NCI-H524 treated with DMSO at 0.1 percent for 48 hours (cell line): Measurements from ENCODE around the gene HMGXB3.

Experiments used
- DNase-seq: peaks from one replicate; lab custom pipeline; 2025; lab: John Stamatoyannopoulos, UW

Gene HMGXB3

GRCh38 chr5:149990518-149991376, 9.8 kb upstream of the HMGXB3 start:
- DNase-seq, result no peak

DNA sequence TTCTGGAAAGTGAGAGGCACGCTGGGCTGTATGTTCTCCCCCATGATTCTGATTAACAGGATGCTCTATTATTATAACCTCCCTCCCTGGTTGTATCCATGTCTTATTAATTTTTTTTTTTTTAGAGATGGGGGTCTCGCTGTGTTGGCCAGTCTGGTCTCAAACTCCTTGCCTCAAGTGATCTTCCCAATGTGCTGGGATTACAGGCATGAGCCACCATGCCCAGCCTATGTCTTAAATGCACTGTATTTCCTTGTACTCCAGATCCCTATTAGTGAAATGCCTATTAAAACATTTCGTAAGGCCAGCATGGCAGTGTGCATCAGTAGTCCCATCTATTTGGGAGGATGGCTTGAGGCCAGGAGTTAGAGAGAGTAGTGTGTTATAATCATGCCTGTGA, 7.1 kb upstream of the HMGXB3 start:
- no peak for DNase-seq

DNA sequence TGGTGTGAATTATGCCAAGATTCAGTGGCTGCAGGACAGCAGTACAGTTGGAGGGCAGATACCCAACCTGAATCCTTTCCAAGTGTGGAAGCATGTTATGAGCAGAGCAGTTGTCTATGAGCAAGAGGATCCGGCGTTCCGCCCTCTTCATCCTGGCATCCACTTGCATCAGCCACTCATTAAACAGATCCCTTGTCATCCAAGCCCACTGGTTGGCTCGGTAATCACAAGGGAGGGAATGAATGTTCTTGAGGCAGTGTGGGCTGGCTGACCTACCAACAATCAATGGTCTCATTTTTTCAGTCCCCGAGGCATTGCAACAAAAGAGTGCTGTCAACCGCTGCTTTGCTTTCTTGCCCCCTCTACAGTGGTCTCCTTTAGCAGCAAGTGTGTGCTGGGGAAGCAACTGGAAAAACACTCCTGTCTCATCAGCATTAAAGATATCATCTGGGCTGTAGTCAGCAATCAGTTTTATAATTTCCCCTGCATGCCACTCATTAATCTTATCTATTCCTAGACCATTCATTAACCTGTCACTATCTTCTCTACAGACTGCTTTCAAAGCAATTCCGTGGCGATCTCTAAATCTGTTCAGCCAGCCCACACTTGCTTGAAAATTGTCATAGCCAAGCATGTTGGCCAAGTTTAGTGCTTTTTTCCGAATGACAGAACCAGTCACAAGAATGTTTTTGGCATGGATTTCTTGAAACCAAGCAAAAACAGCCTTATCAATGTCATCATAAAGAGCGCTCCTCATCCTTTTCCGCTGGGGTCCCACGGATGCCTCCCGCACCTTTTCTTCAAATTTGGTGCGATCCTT, 4.9 kb upstream of the HMGXB3 start:
- DNase-seq, result no peak

- no peak for DNase-seq
Measured at GRCh38 chr5:149996205-149996890, 4.2 kb upstream of the HMGXB3 start.

DNA sequence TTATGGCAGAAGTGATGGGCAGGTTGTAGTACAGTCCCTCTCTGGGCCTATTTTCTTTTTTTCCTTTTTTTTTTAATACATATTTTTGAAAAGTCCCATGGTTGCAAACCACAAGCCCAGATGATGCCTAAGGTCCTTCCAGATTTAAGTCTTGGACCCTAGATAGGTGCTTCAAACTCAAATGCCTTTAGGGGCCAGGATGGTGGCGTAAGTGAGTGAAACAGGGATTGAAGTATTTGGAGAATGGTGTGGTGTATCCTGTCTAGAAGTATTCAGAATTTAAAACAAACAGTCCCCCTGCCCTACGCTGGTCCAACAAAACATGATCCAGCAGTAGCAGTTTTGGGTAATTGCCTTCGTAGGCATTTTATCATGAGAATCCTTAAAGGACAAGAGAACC, 2.3 kb upstream of the HMGXB3 start:
- no peak for DNase-seq

- no peak for DNase-seq
Measured at GRCh38 chr5:149999359-149999758, 1.2 kb upstream of the HMGXB3 start.

DNA sequence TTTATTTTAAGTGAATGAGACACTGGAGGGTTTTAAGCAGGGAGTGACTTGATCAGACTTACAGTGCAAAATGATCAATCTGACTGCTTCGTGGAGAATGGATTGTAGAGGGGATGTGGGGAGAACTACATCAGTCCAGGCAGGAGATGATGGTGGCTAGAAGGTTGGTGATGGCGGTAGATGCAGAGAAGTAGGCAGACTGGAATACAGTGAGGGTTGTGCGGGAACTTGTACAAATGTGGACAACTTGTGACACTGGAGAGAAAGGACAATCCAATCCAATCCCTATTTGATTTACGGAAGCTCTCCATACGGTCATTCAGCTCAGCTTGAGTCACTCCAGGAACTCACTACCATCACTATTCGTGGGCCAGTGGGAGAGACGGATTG, 678 bp upstream of the HMGXB3 start:
- no peak for DNase-seq

- no peak for DNase-seq
Measured at GRCh38 chr5:150000990-150001659, 586 bp downstream of the HMGXB3 start.

DNA sequence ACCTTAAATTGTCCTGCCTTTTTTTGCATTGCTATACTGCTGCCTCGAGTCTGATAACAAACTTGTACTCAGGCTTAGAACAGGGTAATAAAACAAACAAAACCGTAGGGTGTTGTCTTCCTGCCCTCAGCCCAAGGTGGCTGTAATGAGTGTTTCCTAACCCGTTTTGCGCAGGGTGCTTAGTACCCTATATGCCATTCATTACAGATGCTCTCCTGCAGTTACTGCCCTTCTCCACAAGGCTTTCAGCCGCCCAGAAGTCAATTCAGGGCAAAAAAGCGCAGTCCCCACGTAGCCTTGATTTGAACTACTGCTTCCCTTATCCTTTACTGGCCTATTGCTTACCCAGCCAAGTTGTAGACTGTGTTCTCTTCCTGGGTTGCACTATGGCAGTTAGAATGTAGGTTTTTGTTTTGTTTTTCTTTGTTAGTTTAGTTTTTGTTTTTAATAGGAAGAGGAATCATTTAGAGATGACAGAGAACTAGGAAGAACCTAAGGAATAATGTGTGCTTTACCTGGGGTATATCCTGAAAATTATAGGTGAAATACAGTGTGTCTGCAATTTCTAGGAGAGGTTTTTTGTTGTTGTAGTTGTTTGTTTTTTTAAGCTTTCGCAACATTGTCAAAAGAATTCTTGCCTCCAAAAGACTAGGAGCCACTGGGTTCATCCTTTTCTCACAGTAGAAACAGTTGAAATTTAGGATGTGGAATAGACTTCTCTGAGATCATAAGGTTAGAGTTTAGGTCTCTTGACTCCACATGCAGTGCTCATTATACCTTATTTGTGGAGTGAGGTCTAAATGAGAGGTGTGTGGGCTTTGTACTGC, 1.3 kb downstream of the HMGXB3 start:
- no peak for DNase-seq

- no peak for DNase-seq
Measured at GRCh38 chr5:150006318-150006717, 5.8 kb downstream of the HMGXB3 start.

DNA sequence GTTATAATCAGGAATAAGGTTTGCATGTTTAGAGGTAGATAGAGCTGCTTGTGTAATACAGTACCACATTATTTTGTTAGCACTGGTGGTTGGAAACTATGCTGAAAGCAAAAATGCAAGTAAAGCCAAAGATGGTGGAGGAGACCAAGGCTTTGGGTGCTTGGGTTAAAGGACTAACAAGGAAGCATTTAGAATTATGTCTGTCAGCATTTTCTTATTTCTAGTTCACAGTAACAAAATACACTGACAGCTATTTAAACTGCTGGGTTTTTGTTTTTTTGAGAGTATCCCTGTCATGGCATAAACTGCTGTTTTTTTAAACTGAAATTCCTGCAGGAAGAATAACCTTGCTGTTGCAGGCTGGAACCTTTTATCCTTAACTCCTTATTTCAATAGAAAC, 6.5 kb downstream of the HMGXB3 start:
- DNase-seq, result no peak

GRCh38 chr5:150009671-150010387, 9.3 kb downstream of the HMGXB3 start:
- no peak for DNase-seq

- DNase-seq, result no peak
Measured at GRCh38 chr5:150013931-150014330, 13.4 kb downstream of the HMGXB3 start.

DNA sequence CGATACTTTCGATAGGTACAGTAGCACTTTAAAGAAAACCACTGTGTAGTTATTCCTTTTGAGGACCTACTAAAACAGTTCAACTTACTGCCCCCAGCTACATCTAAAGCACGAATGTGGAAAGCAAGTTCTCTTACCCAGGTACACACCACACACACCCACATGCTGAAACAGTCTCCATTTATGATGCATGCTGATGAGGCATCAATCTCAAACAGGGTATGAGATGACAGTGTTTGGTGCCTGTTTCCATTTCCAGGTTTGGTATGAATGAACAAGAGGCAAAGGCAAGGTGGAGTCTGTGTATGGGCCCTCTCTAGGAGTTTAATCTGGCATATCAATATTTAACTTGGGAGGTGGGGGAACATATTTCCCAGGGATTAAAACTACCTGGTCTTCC, 13.9 kb downstream of the HMGXB3 start:
- no peak for DNase-seq

DNA sequence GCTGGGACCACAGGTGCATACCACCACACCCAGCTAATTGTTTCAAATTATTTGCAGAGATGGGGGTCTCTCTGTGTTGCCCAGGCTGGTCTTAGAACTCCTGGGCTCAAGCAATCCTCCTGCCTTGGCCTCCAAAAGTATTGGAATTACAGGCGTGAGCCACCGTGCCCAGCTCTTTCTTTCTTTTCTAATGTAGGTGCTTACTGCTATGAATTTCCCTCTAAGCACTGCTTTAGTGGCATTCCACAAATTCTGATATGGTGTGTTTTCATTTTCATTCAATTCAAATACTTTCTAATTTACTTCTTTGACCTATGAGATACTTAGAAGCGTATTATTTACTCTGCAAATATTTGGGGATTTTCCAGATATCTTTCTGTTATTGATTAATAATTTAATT, 14.9 kb downstream of the HMGXB3 start:
- DNase-seq, result no peak

- DNase-seq, result no peak
Measured at GRCh38 chr5:150016537-150016936, 16.0 kb downstream of the HMGXB3 start.

DNA sequence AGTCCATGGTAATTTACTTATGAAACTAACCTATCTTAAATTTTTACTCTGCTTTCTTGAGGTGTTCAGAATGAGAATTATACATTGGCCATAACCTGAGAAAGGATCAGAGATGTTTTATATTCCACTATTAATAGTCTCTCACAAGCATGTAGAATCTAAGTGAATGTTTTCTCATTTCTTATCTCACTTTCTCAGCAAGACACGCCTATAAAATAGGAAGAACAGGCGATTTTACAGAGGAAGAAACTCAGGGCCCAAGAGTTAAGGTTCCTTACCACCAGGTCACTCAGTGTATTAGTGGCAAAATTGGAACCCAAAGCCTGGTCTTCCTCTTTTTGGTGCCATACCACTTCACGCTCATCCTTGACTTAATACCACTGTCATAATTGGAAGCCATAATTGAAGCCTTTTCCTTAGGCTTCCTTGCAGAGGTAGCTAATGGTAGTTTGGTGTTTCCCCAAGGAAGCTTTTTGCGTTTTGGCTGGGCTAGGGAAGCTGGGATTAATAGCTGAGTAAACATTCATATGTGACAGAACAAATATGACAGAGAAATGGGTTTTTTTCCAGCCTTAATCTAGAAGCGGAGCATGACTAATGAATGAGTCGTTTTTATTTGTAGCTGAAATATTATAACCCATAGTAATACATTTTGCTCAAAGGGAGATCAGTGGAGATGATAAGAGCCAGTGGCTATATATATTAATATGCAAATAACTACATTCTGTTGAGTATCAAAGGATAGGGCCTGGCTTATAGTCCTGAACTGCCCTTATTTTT, 16.9 kb downstream of the HMGXB3 start:
- DNase-seq, result no peak

- no peak for DNase-seq
Measured at GRCh38 chr5:150020249-150020648, 19.7 kb downstream of the HMGXB3 start.

DNA sequence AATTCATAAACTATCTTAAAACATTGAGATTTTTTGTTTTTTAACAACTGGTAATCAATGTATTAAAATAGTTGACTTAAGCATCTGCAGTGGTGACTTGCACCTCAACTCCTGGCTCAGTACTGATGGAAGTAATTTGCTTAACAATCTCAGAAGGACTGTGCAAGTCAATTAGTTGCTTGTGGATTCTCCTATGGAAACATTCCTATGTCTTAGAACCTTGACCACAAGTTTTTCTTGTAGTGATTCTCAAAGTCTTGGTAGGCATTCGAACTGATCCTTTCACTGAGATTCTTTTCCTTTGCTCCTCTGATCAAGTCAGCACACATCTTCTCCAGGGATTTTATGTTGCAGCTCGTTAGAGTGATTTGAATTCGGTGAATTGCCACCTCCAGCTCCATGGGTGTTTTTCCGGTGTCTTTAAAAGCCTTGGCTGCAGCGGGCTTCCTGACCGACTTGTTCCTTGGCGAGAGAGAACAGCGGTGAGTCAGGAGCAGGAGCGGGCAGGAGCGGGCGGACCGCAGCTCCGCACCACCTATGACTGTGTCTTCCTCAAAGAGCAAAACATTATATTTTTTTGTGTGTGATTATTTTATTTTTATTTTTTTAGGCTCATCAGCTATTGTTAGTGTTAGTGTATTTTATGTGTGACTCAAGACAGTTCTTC, 21.1 kb downstream of the HMGXB3 start:
- no peak for DNase-seq
